GM12878 (cell line): Measurements from ENCODE around the gene PKP4. TPM values are rescaled to one million over a fixed set of nuclear protein-coding genes. Genes with fewer than 3 reads are reported as not detected.

ENCODE experiments used
- ATAC-seq: fragments of 200-7000 bp; cut with Tn5 transposase; 3 replicates; pipeline ENCODE4 v1.9.1; 2020; ENCODE audit warnings: mild to moderate bottlenecking, moderate library complexity
- BruUV-seq: library from RNA; stranded (reverse); fragments of 400-500 nt; replicated peaks from 2 replicates; lab custom pipeline; 2021; lab: Mats Ljungman, UMichigan
- CTCF ChIA-PET: fragments of 300-600 bp; sonication (Branson Sonifier 250); formaldehyde crosslinking; extraction: SDS; loops from one replicate; lab custom pipeline; 2021; ENCODE audit warnings: inconsistent platforms; lab: Yijun Ruan, JAX
- POLR2A ChIA-PET: fragments of 350-600 bp; formaldehyde crosslinking; extraction: SDS; loops from one replicate; lab custom pipeline; 2021; ENCODE audit warnings: inconsistent platforms; lab: Charles Lee
- RAD21 ChIA-PET: fragments of 300-600 bp; sonication (Branson Sonifier 250); formaldehyde crosslinking; loops from one replicate; lab custom pipeline; 2023; ENCODE audit warnings: antibody characterized with exemption; ENCODE audit not compliant: unreplicated experiment; lab: Charles Lee
- SMC1A ChIA-PET: fragments of 300-600 bp; sonication (Branson Sonifier 250); formaldehyde crosslinking; loops from one replicate; lab custom pipeline; 2023; ENCODE audit not compliant: unreplicated experiment, uncharacterized antibody; lab: Charles Lee
- DNase-seq: peaks from one replicate; pipeline ENCODE4 v3.0.0-alpha.2; 2011; ENCODE audit warnings: low read depth, low spot score
- FAIRE-seq: peaks from 3 replicates; lab custom pipeline; 2011; peaks lifted over from hg19 to GRCh38; lab: Jason Lieb, UNC
- H2AFZ ChIP-seq: 2 replicates; pipeline ENCODE4 v1.6.0; 2011; ENCODE audit warnings: low read depth, low read length, control low read depth; ENCODE audit not compliant: control insufficient read depth
- H3K27ac ChIP-seq: 2 replicates; pipeline ENCODE4 v1.5.1; 2011; ENCODE audit warnings: control low read depth; ENCODE audit not compliant: control insufficient read depth, insufficient read depth
- H3K27me3 ChIP-seq, 2 experiments: replicated peaks in 1 of 2; 2 replicates each; pipeline versions ENCODE4 v1.6.0 to v1.6.1; 2011; ENCODE audit warnings: low read length in 1 of 2; ENCODE audit not compliant: control insufficient read depth in 2 of 2, insufficient read depth in 2 of 2
- H3K36me3 ChIP-seq, 2 experiments: 2 replicates each; pipeline ENCODE4 v1.5.1; 2011; ENCODE audit warnings: low read length in 1 of 2; ENCODE audit not compliant: control insufficient read depth in 2 of 2, insufficient read depth in 2 of 2
- H3K4me1 ChIP-seq: 2 replicates; pipeline ENCODE4 v1.6.1; 2011; ENCODE audit warnings: mild to moderate bottlenecking, low read length, moderate library complexity, mixed read lengths; ENCODE audit not compliant: control insufficient read depth, insufficient read depth
- H3K4me2 ChIP-seq: 2 replicates; pipeline ENCODE4 v1.6.0; 2011; ENCODE audit warnings: control low read depth; ENCODE audit not compliant: control insufficient read depth, insufficient read depth
- H3K4me3 ChIP-seq: fragments of 200-600 bp; sonication (generic); 2 replicates; pipeline ENCODE4 v1.5.1; 2016
- H3K79me2 ChIP-seq: 2 replicates; pipeline ENCODE4 v1.6.0; 2011; ENCODE audit warnings: low read length; ENCODE audit not compliant: control insufficient read depth, insufficient read depth
- H3K9ac ChIP-seq: 2 replicates; pipeline ENCODE4 v1.8.0; 2011; ENCODE audit warnings: low read length, control low read depth, mixed read lengths; ENCODE audit not compliant: control insufficient read depth, insufficient read depth
- H3K9me3 ChIP-seq: replicated peaks from 3 replicates; pipeline ENCODE4 v1.5.1; 2011; ENCODE audit warnings: mild to moderate bottlenecking, low read length; ENCODE audit not compliant: control insufficient read depth, insufficient read depth
- H4K20me1 ChIP-seq: 2 replicates; pipeline ENCODE4 v1.6.0; 2011; ENCODE audit not compliant: control insufficient read depth, insufficient read depth
- ATF3 ChIP-seq: IDR thresholded peaks from 2 replicates; pipeline ENCODE4 v1.6.1; 2011; ENCODE audit warnings: low read depth, mild to moderate bottlenecking, low read length, moderate library complexity, borderline replicate concordance; ENCODE audit errors: extremely low read depth
- CHD4 ChIP-seq: fragments of 200-600 bp; sonication (generic); IDR thresholded peaks from 2 replicates; pipeline ENCODE4 v1.6.1; 2016; ENCODE audit warnings: mild to moderate bottlenecking
- FOXM1 ChIP-seq: IDR thresholded peaks from 2 replicates; pipeline ENCODE4 v1.6.1; 2012; ENCODE audit warnings: low read depth, mild to moderate bottlenecking, inconsistent platforms, low read length, moderate library complexity
- HCFC1 ChIP-seq: fragments of 150-350 bp; IDR thresholded peaks from 2 replicates; pipeline ENCODE4 v1.6.1; 2014; ENCODE audit warnings: low read length
- HDAC2 ChIP-seq: fragments of 200-600 bp; sonication (generic); IDR thresholded peaks from 2 replicates; pipeline ENCODE4 v1.6.1; 2017
- IRF4 ChIP-seq: IDR thresholded peaks from 2 replicates; pipeline ENCODE4 v1.6.1; 2011; ENCODE audit warnings: low read depth, low read length
- MEF2A ChIP-seq: IDR thresholded peaks from 2 replicates; pipeline ENCODE4 v1.6.1; 2011; ENCODE audit warnings: low read depth, mild to moderate bottlenecking, low read length, moderate library complexity; ENCODE audit not compliant: insufficient read depth
- MTA2 ChIP-seq: fragments of 450-650 bp; IDR thresholded peaks from 2 replicates; pipeline ENCODE4 v1.6.1; 2016; ENCODE audit warnings: low read depth, mild to moderate bottlenecking, moderate library complexity
- NR2C1 ChIP-seq: fragments of 450-650 bp; IDR thresholded peaks from 2 replicates; pipeline ENCODE4 v1.6.1; 2017; ENCODE audit warnings: antibody characterized with exemption, mild to moderate bottlenecking, moderate library complexity
- NR2C2 ChIP-seq: IDR thresholded peaks from 2 replicates; pipeline ENCODE4 v1.6.1; 2011; ENCODE audit warnings: borderline replicate concordance, low read depth; ENCODE audit not compliant: control insufficient read depth, insufficient read length
- NR2F1 ChIP-seq: fragments of 450-650 bp; conservative IDR thresholded peaks from 2 replicates; pipeline ENCODE4 v1.6.1; 2017; ENCODE audit warnings: mild to moderate bottlenecking
- PML ChIP-seq: IDR thresholded peaks from 2 replicates; pipeline ENCODE4 v1.6.1; 2012; ENCODE audit warnings: low read length, inconsistent platforms
- RFX5 ChIP-seq: IDR thresholded peaks from 2 replicates; pipeline ENCODE4 v1.6.1; 2011; ENCODE audit warnings: low read depth, low read length, improper control_type of control experiment
- SIX5 ChIP-seq: IDR thresholded peaks from 2 replicates; pipeline ENCODE4 v1.6.1; 2011; ENCODE audit warnings: mild to moderate bottlenecking, low read depth, low read length, moderate library complexity; ENCODE audit not compliant: severe bottlenecking
- SMARCA5 ChIP-seq: fragments of 450-650 bp; IDR thresholded peaks from 2 replicates; pipeline ENCODE4 v1.6.1; 2017; ENCODE audit warnings: mild to moderate bottlenecking
- SPI1 ChIP-seq: IDR thresholded peaks from 2 replicates; pipeline ENCODE4 v1.6.1; 2011; ENCODE audit warnings: low read depth, mild to moderate bottlenecking, low read length, moderate library complexity, borderline replicate concordance; ENCODE audit not compliant: insufficient read depth
- SUZ12 ChIP-seq: fragments of 200-600 bp; sonication (generic); IDR thresholded peaks from one replicate; pipeline ENCODE4 v1.6.1; 2018; ENCODE audit warnings: antibody characterized with exemption, mild to moderate bottlenecking; ENCODE audit not compliant: unreplicated experiment
- TBL1XR1 ChIP-seq: IDR thresholded peaks from 2 replicates; pipeline ENCODE4 v1.6.1; 2012; ENCODE audit warnings: low read depth, low read length, improper control_type of control experiment
- ZBTB40 ChIP-seq: fragments of 450-650 bp; IDR thresholded peaks from 2 replicates; pipeline ENCODE4 v1.6.1; 2016; ENCODE audit warnings: mild to moderate bottlenecking, moderate library complexity, borderline replicate concordance
- ZNF24 ChIP-seq: fragments of 450-650 bp; IDR thresholded peaks from 2 replicates; pipeline ENCODE4 v1.6.1; 2017; ENCODE audit warnings: antibody characterized with exemption, mild to moderate bottlenecking
- WGBS: methylation state at CpG from one replicate; pipeline ENCODE4 v1.1.6; 2016; ENCODE audit warnings: low lambda C conversion rate; ENCODE audit not compliant: insufficient replicate concordance, insufficient coverage; ENCODE audit errors: missing lambda C conversion rate; 5-methylcytosine and 5-hydroxymethylcytosine counted together
- in situ Hi-C: fragments of 300-500 bp; cut with MboI; formaldehyde crosslinking; loops from 9 replicates; pipeline ENCODE4 v1.14.3; 2018; ENCODE audit warnings: mixed read lengths
- intact Hi-C: fragments of 100-400 bp; cut with micrococcal nuclease; formaldehyde crosslinking; loops from one replicate; pipeline ENCODE4 v1.14.2; 2022; ENCODE audit not compliant: unreplicated experiment
- polyA plus RNA-seq, 11 experiments: library from polyadenylated mRNA; depleted of rRNA in 4 of 11; unstranded in 6 of 11; stranded (reverse) in 5 of 11; fragments of >200 nt; fragmentation: Nextera tagmentation in 4 of 11; fragmentation: Illumina TruSeq in 1 of 11; extraction: Ambion mirVana in 4 of 11; extraction: Trizol in 1 of 11; gene quantifications; 1 replicate in 1 of 11; 2 replicates in 10 of 11; pipeline versions ENCODE4 v1.2.1 to v1.2.3, GENCODE V29; 2011 to 2016; ENCODE audit warnings: inconsistent platforms in 2 of 11, missing spikeins in 2 of 11, low read depth in 1 of 11
- total RNA-seq, 4 experiments: library from RNA; depleted of rRNA in 3 of 4; stranded (reverse); fragments of >200 nt in 3 of 4; fragmentation: Illumina TruSeq in 1 of 4; extraction: Trizol in 1 of 4; gene quantifications; 2 replicates each; pipeline versions ENCODE4 v1.2.1 to v1.2.3, GENCODE V29; 2013 to 2021

Gene PKP4
- total and polyA plus RNA-seq, 10 of the 15 experiments (the other 5 are each of a cell fraction or from before 2014, with no cell fraction given) = 4.8 to 35.8 (median 17.7) TPM

- intact Hi-C loops = no loop called here
- FAIRE-seq = no peak
Measured at GRCh38 chr2:158629116-158629515, 172.4 kb downstream of the PKP4 start.

More at GRCh38 chr2:158629116-158629515, 172.4 kb downstream of the PKP4 start:
- 0 out of 4 replicates have a peak, but pooled peaks cover 0 to 2% of the 10 kb centered on the region in 2 experiments for H3K36me3 ChIP-seq
- H3K4me2 ChIP-seq = no peak overlapping the region
- H2AFZ ChIP-seq = no peak overlapping the region
- no peaks in the 10 kb centered on the region for H4K20me1 ChIP-seq
- TF ChIP-seq MTA2 (no peak), SUZ12 (no peak), NR2F1 (no peak), HDAC2 (no peak), PML (no peak), NR2C1 (no peak), IRF4 (no peak), CHD4 (no peak), NR2C2 (no peak), SIX5 (no peak), ATF3 (no peak), ZNF24 (no peak), SMARCA5 (no peak), HCFC1 (no peak), TBL1XR1 (no peak), RFX5 (no peak), SPI1 (no peak), FOXM1 (no peak), ZBTB40 (no peak), MEF2A (no peak)
- 54% methylated on average over 5 of the region's 5 CpGs for WGBS
- SMC1A ChIA-PET = interaction anchor here (1.0 kb wide), 1 partner anchor 47 kb away, joined by 3 read pairs; no protein-coding TSS in a partner anchor
- no peak overlapping the region for H3K4me3 ChIP-seq
- H3K4me1 ChIP-seq = no peaks in the 10 kb centered on the region
- no peaks in the 10 kb centered on the region for H3K9me3 ChIP-seq
- no TSS peak for BruUV-seq
- CTCF ChIA-PET = interaction anchor here (1.3 kb wide), 1 partner anchor 10 kb away, joined by 4 read pairs; no protein-coding TSS in a partner anchor
- H3K27ac ChIP-seq = no peak overlapping the region
- RAD21 ChIA-PET = no interaction called here
- in situ Hi-C loops = no loop called here
- DNase-seq = no peak
- no peaks in the 10 kb centered on the region for H3K79me2 ChIP-seq
- no peak overlapping the region for H3K9ac ChIP-seq
- H3K27me3 ChIP-seq = no peaks in the 10 kb centered on the region
- POLR2A ChIA-PET = no interaction called here
- no peak for ATAC-seq
